Fibroblast of peridontal ligament (primary cell): Measurements from ENCODE around the gene F8.

ENCODE experiments used
- DNase-seq: peaks from one replicate; pipeline ENCODE4 v3.0.0-alpha.2; 2010; ENCODE audit errors: extremely low read depth

F8 gene

DNA sequence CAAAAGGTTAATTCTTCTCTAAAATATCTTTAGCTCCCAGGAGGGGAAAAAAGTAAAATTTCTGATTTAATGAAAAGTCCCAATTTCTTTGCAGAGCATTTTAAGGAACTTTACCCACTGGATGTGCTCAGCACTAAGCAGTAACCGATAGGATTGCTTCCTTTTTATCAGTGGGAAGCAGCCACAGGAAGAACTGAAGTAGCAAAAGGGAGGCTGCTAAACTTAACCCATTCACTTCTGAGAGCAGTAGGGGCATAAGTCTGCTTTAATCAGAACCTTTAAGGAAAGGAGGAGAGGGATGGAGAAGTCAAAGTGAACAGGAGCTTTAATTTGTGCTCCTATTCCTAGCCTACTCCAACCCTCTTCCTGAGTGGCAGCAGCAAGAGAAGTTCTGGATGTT lies at the start of gene F8:
TSS of gene F8 (minus strand) at position 139 of the 400 bp plus-strand sequence. CDS start 171 bp downstream, outside the sequence.
- no peak for DNase-seq

- no peak for DNase-seq
These were observed 49.3 kb upstream of the F8 start for GRCh38 chrX:155071694-155072280.

GRCh38 chrX:155070975-155071693 lies 48.6 kb upstream of the F8 start, which contains the start of the genes BRCC3, CMC4 and MTCP1:
Gene BRCC3, plus strand, starts transcription at chrX:155071508. Its CDS starts 20 bp downstream, at chrX:155071528.
Gene CMC4, minus strand, starts transcription at chrX:155071136. Its CDS starts 7,113 bp downstream, at chrX:155064023.
Gene MTCP1, minus strand, starts transcription at chrX:155071136. Its CDS starts 5,126 bp downstream, at chrX:155066010.
- DNase-seq = peak; percentile 65

DNA sequence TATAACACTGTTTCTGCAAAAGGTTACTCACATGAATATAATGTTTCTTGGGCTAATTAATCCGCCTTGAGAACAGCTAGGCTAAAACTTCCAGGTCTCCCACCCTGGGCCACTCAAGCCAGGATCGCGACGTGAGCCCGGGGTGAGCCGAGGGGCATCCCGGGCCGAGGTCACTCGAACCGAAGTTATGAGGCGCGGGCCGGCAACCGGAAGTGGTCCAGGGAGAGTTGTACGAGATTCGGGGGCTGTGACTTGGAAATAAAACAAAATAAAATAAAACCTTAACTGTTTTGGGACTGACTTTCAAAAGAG lies 48.1 kb upstream of the F8 start:
- no peak for DNase-seq

- no peak for DNase-seq
These were observed 47.5 kb upstream of the F8 start for GRCh38 chrX:155070038-155070437.

- DNase-seq = no peak
These were observed 46.9 kb upstream of the F8 start for GRCh38 chrX:155069414-155069813.

DNA sequence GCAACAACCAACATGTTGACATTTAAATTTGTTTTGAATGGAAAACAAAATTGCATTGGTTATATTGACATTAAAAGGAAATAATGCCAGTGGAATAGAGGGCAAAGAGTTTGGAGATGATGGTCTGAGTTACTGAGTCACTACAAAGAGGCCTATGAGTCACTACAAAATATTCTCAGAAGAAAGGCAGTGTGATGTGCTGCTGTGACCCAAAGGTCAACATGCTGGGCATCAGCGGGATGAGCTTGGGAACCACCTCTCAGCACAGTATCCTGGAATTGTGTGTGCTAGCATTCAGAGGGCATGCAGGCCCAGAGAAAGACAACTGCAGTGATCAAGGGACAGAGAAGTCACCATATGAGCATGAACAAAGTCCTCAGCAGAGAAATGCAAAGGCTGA lies 45.6 kb upstream of the F8 start:
- DNase-seq = peak; percentile 57

GRCh38 chrX:155065035-155065734 lies 42.7 kb upstream of the F8 start:
- no peak for DNase-seq

- no peak for DNase-seq
These were observed 39.2 kb upstream of the F8 start for GRCh38 chrX:155061760-155062159.

GRCh38 chrX:155056877-155057792 lies 34.6 kb upstream of the F8 start:
- peak; percentile 82 for DNase-seq

GRCh38 chrX:155056471-155056870 lies 33.9 kb upstream of the F8 start:
- DNase-seq = no peak

GRCh38 chrX:155055494-155055893 lies 33.0 kb upstream of the F8 start:
- DNase-seq = no peak

DNA sequence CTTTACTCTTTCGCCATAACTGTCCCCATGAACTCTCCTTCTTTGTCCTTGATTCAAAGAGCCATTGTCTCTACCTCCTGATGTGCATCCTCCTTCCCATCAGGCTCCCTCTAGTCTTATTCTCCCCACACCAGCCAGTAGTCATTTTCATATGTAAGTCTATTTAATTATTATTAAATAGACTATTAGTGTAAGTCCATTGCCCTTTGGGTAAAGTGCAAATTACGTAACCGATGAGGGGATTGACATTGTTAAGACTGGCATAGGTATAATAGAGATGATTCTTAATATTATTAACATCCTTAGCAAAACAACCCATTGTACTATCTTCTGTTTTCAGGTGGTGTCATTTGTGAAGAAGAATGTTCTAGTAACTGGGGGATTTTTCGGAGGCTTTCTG lies 31.7 kb upstream of the F8 start:
- no peak for DNase-seq

DNA sequence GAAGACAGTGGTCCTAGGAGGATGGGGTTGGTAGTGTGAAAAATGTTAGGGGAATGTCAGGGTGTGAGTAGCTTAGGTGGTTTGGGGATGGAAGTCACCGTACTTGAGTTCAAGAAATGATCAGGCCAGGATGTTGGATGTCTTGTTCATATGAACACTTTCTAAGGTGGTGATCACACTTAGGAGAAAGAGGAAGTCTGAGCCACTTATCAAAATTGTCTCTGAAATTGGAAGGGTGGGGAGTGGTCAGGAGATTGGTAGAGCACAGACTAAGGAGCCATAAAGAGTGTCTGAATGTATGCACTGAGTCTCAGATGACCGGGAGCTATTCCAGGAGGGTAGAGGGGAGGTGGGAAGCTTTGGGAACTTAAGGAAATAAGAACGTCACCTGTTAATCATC lies 31.1 kb upstream of the F8 start:
- no peak for DNase-seq

DNA sequence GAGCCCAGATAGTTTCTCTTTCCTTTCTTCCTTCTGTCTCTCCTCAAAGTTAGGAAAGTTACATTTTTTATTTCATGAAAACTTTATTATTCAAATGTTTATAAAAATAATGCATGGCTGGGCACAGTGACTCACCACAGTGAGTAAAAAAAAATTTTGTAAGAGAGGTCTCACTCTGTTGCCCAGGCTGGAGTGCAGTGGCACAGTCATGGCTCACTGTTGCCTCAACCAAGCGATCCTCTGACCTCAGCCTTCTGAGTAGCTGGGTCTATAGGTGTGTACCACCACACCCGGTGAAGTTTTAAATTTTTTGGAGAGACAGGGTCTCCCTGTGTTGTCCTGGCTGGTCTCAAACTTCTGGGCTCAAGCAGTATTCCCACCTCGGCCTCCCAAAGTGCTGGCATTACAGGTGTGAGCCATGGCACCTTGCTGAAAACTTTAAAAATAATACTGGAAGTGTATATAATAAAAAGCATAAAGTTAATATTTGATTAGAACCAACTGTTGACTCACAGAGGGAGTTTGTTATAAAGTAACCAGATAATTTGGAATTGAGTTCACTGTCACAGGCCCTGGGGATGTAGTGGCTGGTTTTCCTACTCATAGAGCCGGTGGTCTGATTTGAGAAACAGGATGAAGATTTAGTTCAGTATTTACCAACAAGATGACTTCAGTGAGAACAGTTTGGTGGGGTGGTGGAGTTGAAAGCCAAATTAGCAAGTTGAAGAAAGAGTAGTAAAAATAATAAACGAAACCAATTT lies 30.4 kb upstream of the F8 start:
- DNase-seq = no peak

- peak; percentile 60 for DNase-seq
These were observed 26.6 kb upstream of the F8 start for GRCh38 chrX:155048977-155049619.

GRCh38 chrX:155046811-155047528 lies 24.4 kb upstream of the F8 start:
- no peak for DNase-seq

- DNase-seq = no peak
These were observed 23.7 kb upstream of the F8 start for GRCh38 chrX:155046129-155046810.

DNA sequence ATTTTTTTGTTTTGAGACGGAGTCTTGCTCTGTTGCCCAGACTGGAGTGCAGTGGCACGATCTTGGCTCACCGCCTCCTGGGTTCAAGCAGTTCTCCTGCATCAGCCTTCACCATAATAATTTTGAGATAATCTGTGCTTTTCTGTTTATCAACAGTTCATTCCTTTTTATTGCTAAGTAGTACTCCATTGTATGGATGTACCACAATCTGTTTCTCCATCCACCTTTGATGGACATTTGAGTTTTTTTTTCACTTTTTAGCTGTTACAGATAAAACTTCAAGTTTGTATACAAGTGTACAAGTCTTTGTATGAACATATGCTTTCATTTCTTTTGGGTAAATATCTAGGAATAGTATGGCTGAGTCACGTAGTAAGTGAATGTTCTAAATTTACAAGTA lies 13.2 kb upstream of the F8 start:
- DNase-seq = no peak
